ENCODE measurements around the gene WRNIP1. TPM values are rescaled to one million over a fixed set of nuclear protein-coding genes. Genes with fewer than 3 reads are reported as not detected.

Gene WRNIP1
- total and polyA plus RNA-seq, 2 of the 13 experiments (the other 11 are each of a cell fraction or from before 2014, with no cell fraction given): 77.7 to 90.3 TPM

- Histone ChIP-seq H4K20me1 (ENCODE audit: insufficient read depth, low read length) (no peaks in the 10 kb centered on the region), H3K4me2 (ENCODE audit: low read depth, low read length) (no peak overlapping the region), H3K4me3 (replicated peaks in 1 of 3; ENCODE audit: insufficient read depth in 1 of 3, low read depth in 2 of 3, low read length in 3 of 3) (no peak overlapping the region), H3K27me3 (ENCODE audit: control insufficient read depth in 1 of 2, insufficient read depth in 2 of 2, low read length in 2 of 2) (peaks cover 5 to 30% of the 10 kb centered on the region in 2 experiments; a peak in 3 of 5 replicates), H3K36me3 (replicated peaks in 1 of 2; ENCODE audit: control insufficient read depth in 1 of 2, insufficient read depth in 2 of 2, low read length in 2 of 2) (no peaks in the 10 kb centered on the region), H3K79me2 (ENCODE audit: insufficient read depth, low read length) (no peaks in the 10 kb centered on the region), H3K9ac (ENCODE audit: insufficient read depth, low read depth, low read length) (no peak overlapping the region), H3K4me1 (ENCODE audit: insufficient read depth, low read length) (no peaks in the 10 kb centered on the region), H3K27ac (ENCODE audit: extremely low read length, insufficient read depth, low read length) (no peak overlapping the region), H2AFZ (ENCODE audit: low read length) (no peak overlapping the region), H3K9me3 (ENCODE audit: low read length) (no peaks in the 10 kb centered on the region)
- CTCF ChIA-PET (ENCODE audit: low intra/inter-chr PET ratio, low total read pairs): no interaction called here
- 53% methylated on average over 10 of the region's 10 CpGs for WGBS (ENCODE audit: low lambda C conversion rate)
- DNase-seq (ENCODE audit: low spot score) (no peak), ATAC-seq (no peak), FAIRE-seq (no peak)
- in situ Hi-C loops (cut with HindIII; ENCODE audit: extremely low pct_ligation_motif_present, low pct_unique_long_range_greater_than_20kb): no loop called here
- BruUV-seq (replicated peaks): no TSS peak
- intact Hi-C loops (cut with micrococcal nuclease; ENCODE audit: unreplicated experiment): no loop called here
- POLR2A ChIA-PET: no interaction called here
- TF ChIP-seq AKAP8 (CRISPR knock-in tag; IDR thresholded peaks at IDR 0.05) (no peak), ZNF782 (CRISPR knock-in tag; IDR thresholded peaks at IDR 0.05; ENCODE audit: borderline replicate concordance) (no peak), GFI1 (CRISPR knock-in tag; IDR thresholded peaks at IDR 0.05; ENCODE audit: borderline replicate concordance) (no peak), HOXA7 (CRISPR knock-in tag; IDR thresholded peaks at IDR 0.05) (no peak), ZNF674 (CRISPR knock-in tag; IDR thresholded peaks at IDR 0.05; ENCODE audit: low read depth) (no peak), ZNF264 (CRISPR knock-in tag; IDR thresholded peaks at IDR 0.05) (no peak), SALL2 (CRISPR knock-in tag; IDR thresholded peaks at IDR 0.05) (no peak), ZNF792 (CRISPR knock-in tag; IDR thresholded peaks at IDR 0.05) (no peak), GATAD1 (CRISPR knock-in tag; IDR thresholded peaks at IDR 0.05) (no peak), ZNF687 (CRISPR knock-in tag; IDR thresholded peaks at IDR 0.05) (no peak), CENPT (CRISPR knock-in tag; IDR thresholded peaks at IDR 0.05; ENCODE audit: low read depth) (no peak), ZNF274 (CRISPR knock-in tag; IDR thresholded peaks at IDR 0.05) (no peak), CAMTA2 (CRISPR knock-in tag; IDR thresholded peaks at IDR 0.05; ENCODE audit: borderline replicate concordance) (no peak), ZNF607 (CRISPR knock-in tag; IDR thresholded peaks at IDR 0.05; ENCODE audit: borderline replicate concordance) (no peak), TARDBP (CRISPR knock-in tag; IDR thresholded peaks at IDR 0.05) (no peak)
- TF ChIP-seq, protein P1, sequence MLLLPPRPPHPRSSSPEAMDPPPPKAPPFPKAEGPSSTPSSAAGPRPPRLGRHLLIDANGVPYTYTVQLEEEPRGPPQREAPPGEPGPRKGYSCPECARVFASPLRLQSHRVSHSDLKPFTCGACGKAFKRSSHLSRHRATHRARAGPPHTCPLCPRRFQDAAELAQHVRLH (CRISPR knock-in tag; IDR thresholded peaks at IDR 0.05; ENCODE audit: borderline replicate concordance, low read depth): no peak
Observed at GRCh38 chr6:2729921-2730320, 35.3 kb upstream of the WRNIP1 start.

Measured in HepG2 (cell line).